Type B pancreatic cell (in vitro differentiated cells): ENCODE measurements around the gene SPRY1. TPM values are rescaled to one million over a fixed set of nuclear protein-coding genes. Genes with fewer than 3 reads are reported as not detected.

Source experiments
- DNase-seq: peaks from one replicate; pipeline ENCODE4 v3.0.0; 2021; ENCODE audit warnings: mixed read lengths; ENCODE audit not compliant: unreplicated experiment; ENCODE audit errors: extremely low spot score
- H3K27ac Mint-ChIP-seq: 2 replicates; pipeline ENCODE4 v1.8.0; 2021; ENCODE audit warnings: mild to moderate bottlenecking, mixed read lengths
- H3K27me3 Mint-ChIP-seq: 2 replicates; pipeline ENCODE4 v1.8.0; 2021; ENCODE audit warnings: mixed read lengths
- H3K36me3 Mint-ChIP-seq: 2 replicates; pipeline ENCODE4 v1.8.0; 2021; ENCODE audit warnings: mixed read lengths
- H3K4me1 Mint-ChIP-seq: one replicate; pipeline ENCODE4 v1.8.0; 2021; ENCODE audit warnings: mixed read lengths; ENCODE audit not compliant: unreplicated experiment
- H3K4me3 Mint-ChIP-seq: 2 replicates; pipeline ENCODE4 v1.8.0; 2021; ENCODE audit warnings: mild to moderate bottlenecking, mixed read lengths
- H3K9me3 Mint-ChIP-seq: 2 replicates; pipeline ENCODE4 v1.8.0; 2021; ENCODE audit warnings: mixed read lengths
- total RNA-seq: library from RNA; stranded (reverse); gene quantifications from 2 replicates; pipeline ENCODE4 v1.2.1, GENCODE V29; 2021; ENCODE audit warnings: low replicate concordance
- TF ChIP-seq, protein P1 (sequence below): fragments of 200-600 bp; sonication (generic); conservative IDR thresholded peaks from 2 replicates; pipeline ENCODE4 v1.5.0; 2021; ENCODE audit warnings: antibody characterized with exemption, mild to moderate bottlenecking

SPRY1 gene
- total RNA-seq, 1 donor from 2014 or later, result 61.3 TPM

DNA sequence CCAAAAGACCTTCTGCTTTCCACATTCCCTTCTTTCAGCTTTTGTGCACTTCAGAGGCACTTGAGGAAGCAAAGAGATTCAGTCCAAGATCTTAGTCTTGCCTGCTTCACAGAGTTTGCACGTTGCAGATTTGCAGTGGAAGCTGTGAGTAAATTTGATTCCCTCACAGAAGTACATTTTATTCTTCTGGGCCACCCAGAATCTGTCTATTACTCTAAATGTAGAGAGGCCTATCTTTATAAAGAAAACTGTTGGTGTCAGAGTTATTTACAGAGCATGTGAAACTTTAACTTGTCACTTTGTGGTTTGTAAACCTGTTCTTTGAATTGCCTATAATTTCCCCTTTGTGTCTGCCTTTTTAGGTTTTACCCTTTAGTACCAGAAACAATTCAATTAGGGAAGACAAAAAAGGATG is 15.5 kb downstream of the SPRY1 start:
- no peak overlapping the region for H3K27ac Mint-ChIP-seq
- H3K36me3 Mint-ChIP-seq, result peaks cover 6% of the 10 kb centered on the region
- peaks cover 6% of the 10 kb centered on the region for H3K9me3 Mint-ChIP-seq
- TF ChIP-seq, protein P1, sequence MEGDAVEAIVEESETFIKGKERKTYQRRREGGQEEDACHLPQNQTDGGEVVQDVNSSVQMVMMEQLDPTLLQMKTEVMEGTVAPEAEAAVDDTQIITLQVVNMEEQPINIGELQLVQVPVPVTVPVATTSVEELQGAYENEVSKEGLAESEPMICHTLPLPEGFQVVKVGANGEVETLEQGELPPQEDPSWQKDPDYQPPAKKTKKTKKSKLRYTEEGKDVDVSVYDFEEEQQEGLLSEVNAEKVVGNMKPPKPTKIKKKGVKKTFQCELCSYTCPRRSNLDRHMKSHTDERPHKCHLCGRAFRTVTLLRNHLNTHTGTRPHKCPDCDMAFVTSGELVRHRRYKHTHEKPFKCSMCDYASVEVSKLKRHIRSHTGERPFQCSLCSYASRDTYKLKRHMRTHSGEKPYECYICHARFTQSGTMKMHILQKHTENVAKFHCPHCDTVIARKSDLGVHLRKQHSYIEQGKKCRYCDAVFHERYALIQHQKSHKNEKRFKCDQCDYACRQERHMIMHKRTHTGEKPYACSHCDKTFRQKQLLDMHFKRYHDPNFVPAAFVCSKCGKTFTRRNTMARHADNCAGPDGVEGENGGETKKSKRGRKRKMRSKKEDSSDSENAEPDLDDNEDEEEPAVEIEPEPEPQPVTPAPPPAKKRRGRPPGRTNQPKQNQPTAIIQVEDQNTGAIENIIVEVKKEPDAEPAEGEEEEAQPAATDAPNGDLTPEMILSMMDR, result no peak
- peaks cover 26% of the 10 kb centered on the region for H3K4me1 Mint-ChIP-seq
- peak overlapping the region; percentile 48 for H3K4me3 Mint-ChIP-seq
- no peak for DNase-seq
- no peaks in the 10 kb centered on the region for H3K27me3 Mint-ChIP-seq

DNA sequence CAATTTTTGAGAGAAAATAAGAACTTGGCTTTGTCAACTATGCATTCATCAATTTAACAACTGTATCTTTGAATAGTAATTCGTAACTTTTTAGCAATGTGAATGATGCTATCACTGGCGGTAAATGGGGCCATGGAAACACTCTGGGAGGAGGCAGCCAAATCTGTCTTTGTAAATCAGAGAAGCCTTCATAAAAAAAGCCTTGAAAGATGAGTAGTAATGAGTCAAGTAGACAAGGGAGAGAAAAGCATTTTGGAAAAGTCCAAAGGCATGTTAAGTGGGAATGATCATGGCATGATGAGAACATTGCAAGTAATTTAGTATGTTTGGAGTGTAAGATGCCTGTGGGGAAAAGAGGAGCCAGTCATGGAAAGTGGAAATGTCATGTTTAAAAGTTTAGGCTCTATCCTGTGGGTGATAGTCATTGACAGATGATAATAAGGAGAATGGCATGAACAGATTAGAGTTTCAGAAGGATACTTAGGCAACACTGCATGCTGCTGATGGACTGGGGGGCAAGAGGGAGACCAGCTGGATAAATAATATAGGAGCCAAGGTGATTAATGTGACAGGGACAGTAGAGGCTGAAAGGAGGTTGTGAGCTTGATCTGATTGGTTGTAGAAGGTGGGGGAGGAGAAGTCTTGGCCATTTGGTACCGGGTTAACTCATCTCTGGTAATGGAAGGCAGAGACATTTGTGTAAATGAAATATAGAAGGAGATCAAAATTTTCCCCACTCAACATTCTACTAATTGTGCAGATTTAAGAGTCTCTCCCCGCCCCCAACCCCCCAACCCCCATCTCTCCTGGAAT is 16.3 kb downstream of the SPRY1 start:
- peaks cover 6% of the 10 kb centered on the region for H3K9me3 Mint-ChIP-seq
- peak overlapping the region; percentile 7 for H3K27ac Mint-ChIP-seq

DNA sequence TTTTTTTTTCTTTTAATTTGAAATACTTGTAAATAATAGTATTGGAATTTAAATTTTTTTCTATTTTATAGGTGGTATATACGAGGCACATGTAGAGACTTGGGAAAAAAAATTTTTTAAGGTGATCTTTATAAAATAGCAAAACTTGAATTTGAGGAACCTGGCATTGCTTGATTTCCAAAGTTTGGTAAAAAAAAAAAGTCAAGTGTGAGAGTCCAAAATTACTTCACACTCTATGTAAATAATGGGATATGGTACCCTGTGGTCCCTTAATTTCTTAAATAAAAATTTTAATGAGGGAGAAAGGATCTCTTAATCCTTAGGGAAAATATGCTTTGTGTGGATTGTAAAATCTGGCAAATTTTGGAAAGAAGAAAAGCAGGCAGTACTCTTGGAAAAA is 19.0 kb downstream of the SPRY1 start:
- TF ChIP-seq, protein P1, result no peak
- Mint-ChIP-seq H3K27ac (peak overlapping the region; percentile 7), H3K4me1 (peaks cover 43% of the 10 kb centered on the region), H3K27me3 (no peaks in the 10 kb centered on the region), H3K4me3 (no peak overlapping the region), H3K36me3 (peaks cover 6% of the 10 kb centered on the region), H3K9me3 (peaks cover 6% of the 10 kb centered on the region)
- no peak for DNase-seq

More for the DNA sequence above, 16.3 kb downstream of the SPRY1 start:
- Mint-ChIP-seq H3K27me3 (no peaks in the 10 kb centered on the region), H3K36me3 (peaks cover 6% of the 10 kb centered on the region), H3K4me3 (peak overlapping the region; percentile 12), H3K4me1 (peaks cover 32% of the 10 kb centered on the region)
- DNase-seq, result no peak
- TF ChIP-seq, protein P1, result no peak

DNA sequence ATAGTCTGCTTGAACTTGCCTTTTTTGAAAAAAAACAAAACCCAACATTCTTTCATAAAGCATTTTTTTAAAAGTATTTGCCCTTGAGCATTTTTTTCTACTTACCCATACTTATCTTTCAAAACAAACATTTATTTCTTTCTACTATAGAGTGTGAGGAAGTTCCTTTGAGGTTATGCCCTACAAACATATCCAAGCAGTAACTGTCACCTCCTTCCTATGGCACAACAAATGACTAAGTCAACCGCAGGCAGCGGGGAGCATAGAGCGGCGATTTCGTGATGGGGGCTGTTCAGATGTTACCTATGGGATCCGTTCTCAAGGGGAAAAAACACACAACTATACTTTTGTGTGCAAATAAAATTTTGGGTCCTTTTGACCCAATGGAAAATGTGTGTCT is 19.4 kb downstream of the SPRY1 start:
- Mint-ChIP-seq H3K4me3 (peak overlapping the region; percentile 34), H3K27ac (peak overlapping the region; percentile 7), H3K9me3 (peaks cover 6% of the 10 kb centered on the region), H3K4me1 (peaks cover 43% of the 10 kb centered on the region), H3K27me3 (no peaks in the 10 kb centered on the region), H3K36me3 (peaks cover 6% of the 10 kb centered on the region)
- no peak for DNase-seq
- TF ChIP-seq, protein P1, result no peak

DNA sequence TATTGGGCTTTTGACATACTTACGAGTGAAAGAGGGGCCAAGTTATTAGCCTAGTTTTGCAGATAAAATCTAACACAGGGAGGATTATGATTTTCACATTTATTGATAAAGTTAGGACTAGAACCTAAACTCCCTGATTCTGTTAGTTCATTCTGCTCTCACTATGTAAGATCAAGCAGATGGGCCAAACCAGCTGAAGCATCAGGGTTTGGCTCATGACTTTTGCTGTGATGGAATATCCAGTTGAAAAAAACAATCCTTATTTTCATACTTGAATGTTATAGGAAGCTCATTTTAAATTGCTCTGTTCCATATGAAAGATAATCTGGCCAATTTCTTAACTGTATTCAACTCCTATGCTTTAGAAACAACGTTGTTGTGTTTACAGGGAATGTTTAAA is 21.2 kb downstream of the SPRY1 start:
- Mint-ChIP-seq H3K9me3 (peaks cover 4% of the 10 kb centered on the region), H3K36me3 (peaks cover 4% of the 10 kb centered on the region), H3K27me3 (no peaks in the 10 kb centered on the region), H3K27ac (no peak overlapping the region), H3K4me3 (no peak overlapping the region), H3K4me1 (peaks cover 38% of the 10 kb centered on the region)
- TF ChIP-seq, protein P1, result no peak
- DNase-seq, result no peak
